K562 (cell line): Measurements from ENCODE around the gene CRK. TPM values are rescaled to one million over a fixed set of nuclear protein-coding genes. Genes with fewer than 3 reads are reported as not detected.

Experiments
- ATAC-seq: fragments of 200-7000 bp; cut with Tn5 transposase; 3 replicates; pipeline ENCODE4 v1.9.1; 2020; ENCODE audit warnings: moderate library complexity
- BruUV-seq: library from RNA; stranded (reverse); fragments of 400-500 nt; replicated peaks from 2 replicates; lab custom pipeline; 2021; lab: Mats Ljungman, UMichigan
- CTCF ChIA-PET: fragments of 300-600 bp; formaldehyde crosslinking; extraction: SDS; loops from one replicate; lab custom pipeline; 2021; ENCODE audit warnings: low intra/inter-chr PET ratio; lab: Yijun Ruan, JAX
- POLR2A ChIA-PET: fragments of 300-600, 350-650 bp; sonication (Branson Sonifier 250); formaldehyde crosslinking; extraction: SDS; loops from one replicate; lab custom pipeline; 2021; ENCODE audit warnings: antibody characterized with exemption, inconsistent platforms; lab: Yijun Ruan, JAX
- DNase-seq, 4 experiments: peaks; one replicate each; pipeline versions ENCODE4 v3.0.0 to v3.0.0-alpha.2; 2011 to 2018; ENCODE audit warnings: low spot score in 3 of 4, mixed read lengths in 3 of 4; ENCODE audit errors: extremely low read depth in 1 of 4
- FAIRE-seq: peaks from 2 replicates; lab custom pipeline; 2011; peaks lifted over from hg19 to GRCh38; lab: Jason Lieb, UNC
- H2AFZ ChIP-seq: 2 replicates; pipeline ENCODE4 v1.6.0; 2011; ENCODE audit warnings: low read depth, low read length, control low read depth, inconsistent platforms
- H3K27ac ChIP-seq: fragments of 200-600 bp; 3 replicates; pipeline ENCODE4 v1.8.0; 2011; ENCODE audit warnings: low read depth, mild to moderate bottlenecking, control low read depth, inconsistent platforms, low read length, moderate library complexity, mixed read lengths; ENCODE audit errors: extremely low read depth
- H3K27me3 ChIP-seq, 2 experiments: fragments of 300-600 bp in 1 of 2; 2 replicates in 1 of 2; 3 replicates in 1 of 2; pipeline versions ENCODE4 v1.6.0 to v1.8.0; 2011; ENCODE audit warnings: inconsistent platforms in 2 of 2, low read length in 2 of 2, mild to moderate bottlenecking in 1 of 2, mixed read lengths in 1 of 2, moderate library complexity in 1 of 2; ENCODE audit not compliant: control insufficient read depth in 2 of 2, insufficient read depth in 2 of 2
- H3K36me3 ChIP-seq: fragments of 300-600 bp; 3 replicates; pipeline ENCODE4 v1.8.0; 2011; ENCODE audit warnings: mild to moderate bottlenecking, low read length, inconsistent platforms; ENCODE audit not compliant: control insufficient read depth, insufficient read depth
- H3K4me1 ChIP-seq, 2 experiments: fragments of 200-600 bp in 1 of 2; replicated peaks in 1 of 2; 2 replicates in 1 of 2; 3 replicates in 1 of 2; pipeline versions ENCODE4 v1.5.1 to v1.8.0; 2011; ENCODE audit warnings: inconsistent platforms in 2 of 2, low read length in 2 of 2, mild to moderate bottlenecking in 1 of 2, mixed read lengths in 1 of 2, moderate library complexity in 1 of 2; ENCODE audit not compliant: control insufficient read depth in 2 of 2, insufficient read depth in 2 of 2
- H3K4me2 ChIP-seq: 2 replicates; pipeline ENCODE4 v1.6.1; 2011; ENCODE audit warnings: low read length, control low read depth, inconsistent platforms, mixed read lengths; ENCODE audit not compliant: insufficient read depth
- H3K4me3 ChIP-seq: fragments of 200-600 bp; sonication (generic), shearing (Covaris generic); 2 replicates; pipeline ENCODE4 v1.5.1; 2016; ENCODE audit warnings: control low read depth, inconsistent platforms
- H3K79me2 ChIP-seq: fragments of 200-600 bp; 3 replicates; pipeline ENCODE4 v1.8.0; 2011; ENCODE audit warnings: low read length, inconsistent platforms; ENCODE audit not compliant: control insufficient read depth, insufficient read depth
- H3K9ac ChIP-seq, 2 experiments: 2 replicates each; pipeline versions ENCODE4 v1.6.0 to v1.6.1; 2011; ENCODE audit warnings: low read depth in 2 of 2, low read length in 2 of 2, control low read depth in 1 of 2, inconsistent platforms in 1 of 2, mild to moderate bottlenecking in 1 of 2, mixed read lengths in 1 of 2; ENCODE audit not compliant: insufficient read depth in 1 of 2
- H3K9me1 ChIP-seq: one replicate; pipeline ENCODE4 v1.6.0; 2011; ENCODE audit warnings: inconsistent platforms, mild to moderate bottlenecking, low read length, moderate library complexity; ENCODE audit not compliant: control insufficient read depth, insufficient read depth
- H3K9me3 ChIP-seq: replicated peaks from 2 replicates; pipeline ENCODE4 v1.5.1; 2011; ENCODE audit warnings: low read depth, low read length, inconsistent platforms; ENCODE audit not compliant: control insufficient read depth, insufficient read depth
- H4K20me1 ChIP-seq: replicated peaks from 2 replicates; pipeline ENCODE4 v1.6.1; 2011; ENCODE audit warnings: low read length, inconsistent platforms, mixed read lengths; ENCODE audit not compliant: control insufficient read depth, insufficient read depth
- HES1 ChIP-seq: fragments of 450-650 bp; IDR thresholded peaks from 2 replicates; pipeline ENCODE4 v1.6.1; 2016; ENCODE audit warnings: low read depth, mild to moderate bottlenecking, moderate library complexity
- MLLT1 ChIP-seq, 2 experiments: fragments of 450-650 bp; IDR thresholded peaks; 2 replicates each; pipeline ENCODE4 v1.6.1; 2016
- POLR2G ChIP-seq: fragments of 200-400 bp; formaldehyde crosslinking; IDR thresholded peaks from 2 replicates; pipeline ENCODE4 v1.6.1; 2017; ENCODE audit warnings: low read depth, mild to moderate bottlenecking, antibody characterized with exemption, low read length, moderate library complexity
- ZNF232 ChIP-seq: sonication (generic); formaldehyde crosslinking; IDR thresholded peaks from 2 replicates; pipeline ENCODE4 v1.8.0; 2022; ENCODE audit warnings: mild to moderate bottlenecking, missing genetic modification reagents
- WGBS: fragments of 100-300 bp; shearing (Covaris generic); methylation state at CpG from one replicate; pipeline ENCODE4 v1.1.6; 2016; ENCODE audit warnings: low coverage, mixed read lengths; ENCODE audit not compliant: insufficient coverage; ENCODE audit errors: missing lambda C conversion rate; 5-methylcytosine and 5-hydroxymethylcytosine counted together
- in situ Hi-C: fragments of 300-500 bp; cut with MboI; formaldehyde crosslinking; loops from 4 replicates; pipeline ENCODE4 v1.15.0; 2018; ENCODE audit warnings: inconsistent platforms, mixed read lengths
- intact Hi-C: fragments of 100-400 bp; cut with micrococcal nuclease; formaldehyde crosslinking; loops from 2 replicates; pipeline ENCODE4 v1.14.2; 2022
- polyA plus RNA-seq, 8 experiments: library from polyadenylated mRNA; depleted of rRNA in 4 of 8; stranded (reverse) in 5 of 8; unstranded in 3 of 8; fragments of >200 nt; fragmentation: Nextera tagmentation in 2 of 8; fragmentation: Illumina TruSeq in 1 of 8; extraction: Ambion mirVana in 2 of 8; extraction: Trizol in 1 of 8; gene quantifications; 2 replicates each; pipeline versions ENCODE4 v1.2.1 to v1.2.3, GENCODE V29; 2011 to 2014; ENCODE audit warnings: inconsistent platforms in 1 of 8, missing spikeins in 1 of 8
- total RNA-seq, 7 experiments: library from RNA; depleted of rRNA in 6 of 7; stranded (reverse); fragments of >200 nt in 6 of 7; fragmentation: Illumina TruSeq in 2 of 7; extraction: Trizol in 2 of 7; gene quantifications; 2 replicates each; pipeline versions ENCODE4 v1.2.1 to v1.2.3, GENCODE V29; 2011 to 2021; ENCODE audit warnings: low replicate concordance in 1 of 7
- TF ChIP-seq, protein P1 (sequence below): sonication (generic); formaldehyde crosslinking; IDR thresholded peaks from 2 replicates; pipeline ENCODE4 v1.8.1; 2023; ENCODE audit warnings: mild to moderate bottlenecking, missing genetic modification reagents

CRK gene
- total and polyA plus RNA-seq, 9 of the 15 experiments (the other 6 are each of a cell fraction or from before 2014, with no cell fraction given), result 13.1 to 40.2 (median 26.1) TPM

GRCh38 chr17:1474402-1475189 lies 18.6 kb upstream of the CRK start:
- intact Hi-C loops, result no loop called here
- TF ChIP-seq MLLT1 (IDR thresholded peaks at IDR 0.05) (no peak), HES1 (no peak), ZNF232 (CRISPR knock-in tag) (no peak), POLR2G (peak; percentile 27; the same call in 1 of the 2 replicates)
- TF ChIP-seq, protein P1, sequence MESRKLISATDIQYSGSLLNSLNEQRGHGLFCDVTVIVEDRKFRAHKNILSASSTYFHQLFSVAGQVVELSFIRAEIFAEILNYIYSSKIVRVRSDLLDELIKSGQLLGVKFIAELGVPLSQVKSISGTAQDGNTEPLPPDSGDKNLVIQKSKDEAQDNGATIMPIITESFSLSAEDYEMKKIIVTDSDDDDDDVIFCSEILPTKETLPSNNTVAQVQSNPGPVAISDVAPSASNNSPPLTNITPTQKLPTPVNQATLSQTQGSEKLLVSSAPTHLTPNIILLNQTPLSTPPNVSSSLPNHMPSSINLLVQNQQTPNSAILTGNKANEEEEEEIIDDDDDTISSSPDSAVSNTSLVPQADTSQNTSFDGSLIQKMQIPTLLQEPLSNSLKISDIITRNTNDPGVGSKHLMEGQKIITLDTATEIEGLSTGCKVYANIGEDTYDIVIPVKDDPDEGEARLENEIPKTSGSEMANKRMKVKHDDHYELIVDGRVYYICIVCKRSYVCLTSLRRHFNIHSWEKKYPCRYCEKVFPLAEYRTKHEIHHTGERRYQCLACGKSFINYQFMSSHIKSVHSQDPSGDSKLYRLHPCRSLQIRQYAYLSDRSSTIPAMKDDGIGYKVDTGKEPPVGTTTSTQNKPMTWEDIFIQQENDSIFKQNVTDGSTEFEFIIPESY, result 0 out of 2 replicates have a peak, but pooled peaks have one; percentile 23
- TF ChIP-seq, all 486 proteins: peak for 2
- FAIRE-seq (no peak), DNase-seq (no peak), ATAC-seq (no peak)
- no peak overlapping the region for H3K27ac ChIP-seq
- ChIA-PET POLR2A (interaction anchor here (1.3 to 1.6 kb wide), 2 partner anchors 10 to 11 kb away, joined by 4 to 6 read pairs; no protein-coding TSS in a partner anchor), CTCF (no interaction called here)
- no peak overlapping the region for H3K4me3 ChIP-seq
- H3K9ac ChIP-seq, result peak overlapping the region in 1 of 2 experiments; percentile 52; a peak in 1 of 4 replicates
- 74% methylated on average over 15 of the region's 31 CpGs for WGBS
- no peaks in the 10 kb centered on the region for H4K20me1 ChIP-seq
- no peaks in the 10 kb centered on the region for H3K79me2 ChIP-seq
- BruUV-seq, result no TSS peak
- H3K27me3 ChIP-seq, result no peaks in the 10 kb centered on the region
- H3K9me1 ChIP-seq, result no peaks in the 10 kb centered on the region
- no peaks in the 10 kb centered on the region for H3K9me3 ChIP-seq
- H2AFZ ChIP-seq, result no peak overlapping the region
- no peak overlapping the region for H3K4me2 ChIP-seq
- H3K4me1 ChIP-seq, result peaks cover 0 to 14% of the 10 kb centered on the region in 2 experiments; a peak in 2 of 5 replicates
- in situ Hi-C loops, result no loop called here
- peaks cover 24% of the 10 kb centered on the region; the same call in 1 of the 3 replicates for H3K36me3 ChIP-seq
